NCI-H2171 (cell line): ENCODE measurements around the gene HSPA2.
A peak's percentile ranks its signal among the peaks of the same experiment; 100 is the strongest.
"Not testable (repeated sequence)": the region's sequence is repeated elsewhere in the genome, so short reads cannot be mapped to it uniquely, and the experiment has no call there.

ENCODE experiments used
- DNase-seq: peaks from one replicate; lab custom pipeline; 2025; lab: John Stamatoyannopoulos, UW

HSPA2 gene

GRCh38 chr14:64562436-64562835 is 21.9 kb downstream of the HSPA2 start:
- DNase-seq = no peak

- DNase-seq = no peak
Observed at GRCh38 chr14:64563696-64564095, 23.2 kb downstream of the HSPA2 start.

DNA sequence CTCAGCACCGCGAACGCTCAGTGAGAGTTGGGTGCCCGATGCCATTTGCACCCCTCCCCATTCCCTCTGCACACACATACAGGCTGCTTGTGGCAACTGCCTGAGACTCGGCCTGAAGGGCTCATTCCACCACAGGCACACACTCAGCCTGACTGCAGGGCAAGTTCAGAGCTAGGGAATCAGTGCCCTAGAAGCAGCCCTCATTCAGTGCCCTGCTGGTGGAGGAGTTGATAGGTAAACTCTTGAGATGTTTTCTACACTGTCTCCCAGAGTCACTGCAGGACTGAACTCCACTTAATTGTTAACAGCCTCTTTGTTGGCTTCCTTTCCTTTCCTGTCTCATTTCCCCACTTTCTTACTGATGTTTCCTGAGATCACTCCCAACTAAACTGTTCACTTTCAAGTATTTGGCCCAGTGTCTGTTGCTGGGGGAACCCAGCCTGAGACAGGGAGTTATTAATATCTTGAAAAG is 26.1 kb downstream of the HSPA2 start:
- DNase-seq = no peak

DNA sequence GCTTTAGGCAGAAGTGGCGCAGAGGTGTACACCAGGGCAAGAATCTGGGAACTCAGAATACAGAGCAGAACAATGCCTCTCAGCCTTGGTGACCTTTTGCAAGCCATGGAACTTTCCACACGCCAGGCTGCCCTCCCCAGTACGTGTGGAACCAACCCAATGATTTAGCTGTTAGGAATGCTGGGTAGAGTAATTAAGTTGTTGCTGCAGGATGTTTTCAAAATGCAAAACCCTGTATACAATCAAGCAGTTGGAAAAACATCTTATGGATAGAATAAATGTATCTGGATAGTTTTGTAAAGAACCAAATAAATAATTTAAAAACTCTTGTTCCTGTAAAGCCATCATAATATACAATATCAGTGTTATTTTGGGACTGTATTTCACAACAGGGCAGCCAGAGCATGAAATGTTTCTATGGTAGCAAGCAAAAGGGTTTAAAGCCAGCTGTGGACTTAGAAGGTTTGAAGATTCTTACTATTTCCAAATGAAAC is 28.6 kb downstream of the HSPA2 start:
- DNase-seq = no peak

DNA sequence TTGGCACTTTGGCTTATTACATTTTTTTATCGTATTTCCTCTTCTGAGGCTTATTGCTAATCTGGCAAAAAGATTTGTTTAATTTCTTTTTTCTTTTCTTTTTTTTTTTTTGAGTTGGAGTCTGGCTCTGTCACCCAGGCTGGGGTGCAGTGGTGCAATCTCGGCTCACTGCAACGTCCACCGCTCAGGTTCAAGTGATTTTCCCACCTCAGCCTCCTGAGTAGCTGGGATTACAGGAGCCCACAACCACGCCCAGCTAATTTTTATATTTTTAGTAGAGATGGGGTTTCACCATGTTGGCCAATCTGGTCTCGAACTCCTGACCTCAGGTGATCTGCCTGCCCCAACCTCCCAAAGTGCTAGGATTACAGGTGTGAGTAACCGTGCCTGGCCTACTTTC is 29.1 kb downstream of the HSPA2 start:
- not testable (repeated sequence) for DNase-seq

DNA sequence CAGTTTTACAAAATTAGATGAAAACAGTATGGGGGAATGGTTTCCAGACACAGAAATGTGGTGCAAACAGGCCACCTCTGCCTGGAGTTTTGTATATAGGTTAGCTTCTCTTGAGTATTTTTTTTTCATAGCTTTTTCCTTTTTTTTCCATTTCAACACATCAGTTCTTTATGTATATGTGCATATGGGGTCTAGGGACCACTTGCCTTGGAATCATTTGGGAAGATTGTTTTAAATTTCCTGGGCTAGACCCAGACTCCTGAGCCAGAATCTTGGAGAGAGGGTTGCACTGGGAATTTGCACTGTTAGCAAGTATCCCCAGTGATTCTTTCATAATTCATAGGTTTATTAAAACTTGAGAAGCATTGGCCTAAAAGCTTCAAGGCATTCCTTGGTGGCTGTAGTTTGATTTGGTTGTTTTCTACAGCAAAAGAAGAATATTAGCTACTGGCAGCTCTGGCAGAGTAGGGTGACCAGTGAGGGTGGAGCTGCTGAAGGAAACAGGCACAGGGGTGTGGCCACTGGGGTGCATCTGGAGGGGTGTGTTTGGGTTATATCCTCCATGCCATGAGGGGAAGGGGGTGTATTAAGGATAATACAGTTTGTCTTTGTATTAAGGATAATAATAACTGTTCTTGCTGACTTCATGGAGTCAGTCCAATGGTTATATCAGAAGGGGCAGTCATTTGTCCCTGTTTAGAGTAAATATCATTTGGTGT is 32.0 kb downstream of the HSPA2 start:
- no peak for DNase-seq

DNA sequence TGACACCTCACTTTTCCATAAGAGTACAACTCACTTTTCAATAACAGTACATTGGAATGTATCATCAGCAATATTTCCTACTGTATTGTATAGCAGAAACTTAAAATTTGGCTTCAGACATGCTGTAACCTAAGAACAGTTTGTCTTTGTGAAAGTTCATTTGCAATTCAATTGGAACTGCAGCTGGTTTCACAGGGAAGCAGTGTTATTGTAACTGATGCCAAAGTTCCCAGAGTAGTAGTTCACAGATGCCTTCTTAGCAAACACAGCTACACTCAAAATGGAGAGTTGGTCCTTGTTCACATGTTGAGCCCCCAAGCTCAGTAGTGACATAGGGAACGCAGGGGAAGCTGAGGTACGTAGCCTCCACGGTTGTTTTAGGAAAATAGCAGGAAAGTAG is 32.6 kb downstream of the HSPA2 start:
- DNase-seq = no peak

- no peak for DNase-seq
Observed at GRCh38 chr14:64574371-64575107, 34.0 kb downstream of the HSPA2 start.

DNA sequence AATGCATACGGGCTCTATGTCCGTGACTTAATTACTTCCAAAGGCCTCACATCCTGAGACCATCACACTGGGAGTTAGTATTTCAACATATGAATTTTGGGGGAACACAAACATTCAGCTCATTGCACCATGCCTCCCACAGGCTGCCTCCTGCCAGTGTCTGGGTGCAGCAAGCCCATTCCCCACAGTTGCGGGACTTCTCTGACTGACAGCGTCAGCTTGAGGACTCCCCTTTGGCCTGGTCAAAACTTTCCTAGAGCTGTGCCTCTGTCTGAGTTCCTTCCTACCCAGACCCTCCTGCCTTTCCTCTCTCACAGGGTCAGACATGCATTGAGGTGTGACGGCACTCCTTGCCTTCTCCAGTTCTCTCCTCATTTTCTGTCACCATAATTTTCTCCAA is 36.7 kb downstream of the HSPA2 start:
- no peak for DNase-seq

GRCh38 chr14:64580467-64580866 is 39.9 kb downstream of the HSPA2 start:
- DNase-seq = no peak

DNA sequence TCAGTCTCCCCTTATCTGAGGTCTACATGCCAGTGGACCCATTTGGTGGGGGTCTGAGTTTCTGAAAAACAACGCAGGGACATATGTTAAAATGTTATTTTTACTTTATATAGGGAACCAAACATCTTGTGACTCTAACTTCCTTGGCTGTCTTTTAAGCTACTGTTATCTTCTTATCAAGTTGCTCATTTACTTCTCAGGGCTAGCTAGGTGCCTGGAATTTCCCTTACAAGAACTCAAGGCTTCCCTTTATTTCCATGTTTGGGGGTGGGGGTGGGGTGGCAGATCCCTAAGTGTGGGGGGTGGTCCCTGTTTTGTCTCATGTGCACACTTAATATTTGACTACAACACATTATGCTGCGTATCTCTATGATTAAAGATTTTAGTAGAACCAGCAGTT is 40.8 kb downstream of the HSPA2 start:
- no peak for DNase-seq

GRCh38 chr14:64581817-64582216 is 41.3 kb downstream of the HSPA2 start:
- DNase-seq = no peak

DNA sequence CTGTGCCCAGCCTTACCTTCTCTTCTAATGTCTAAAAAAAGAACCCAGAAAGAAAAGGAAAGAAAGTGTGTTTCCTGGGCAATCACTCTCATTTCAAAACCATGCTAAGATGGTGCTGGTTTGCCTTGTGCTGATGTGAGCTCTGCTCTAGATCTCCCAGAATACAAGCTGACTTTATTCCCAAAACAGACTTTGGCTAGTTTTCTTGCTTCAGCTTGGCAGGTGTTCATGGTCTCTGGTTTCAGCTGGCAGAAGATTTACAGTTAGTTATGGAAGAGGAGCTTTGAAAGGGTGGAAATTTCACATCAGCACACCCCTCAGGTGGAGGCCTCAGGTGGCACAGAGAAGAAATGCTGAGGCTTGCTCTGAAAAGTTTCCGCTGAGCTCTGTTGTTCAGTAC is 43.6 kb downstream of the HSPA2 start:
- peak; percentile 55 for DNase-seq

GRCh38 chr14:64591809-64592208 is 51.3 kb downstream of the HSPA2 start:
- DNase-seq = no peak
